Measurements from ENCODE around the gene HMCN1.
"Not testable (repeated sequence)": the region's sequence is repeated elsewhere in the genome, so short reads cannot be mapped to it uniquely, and the experiment has no call there.

HMCN1 gene

DNA sequence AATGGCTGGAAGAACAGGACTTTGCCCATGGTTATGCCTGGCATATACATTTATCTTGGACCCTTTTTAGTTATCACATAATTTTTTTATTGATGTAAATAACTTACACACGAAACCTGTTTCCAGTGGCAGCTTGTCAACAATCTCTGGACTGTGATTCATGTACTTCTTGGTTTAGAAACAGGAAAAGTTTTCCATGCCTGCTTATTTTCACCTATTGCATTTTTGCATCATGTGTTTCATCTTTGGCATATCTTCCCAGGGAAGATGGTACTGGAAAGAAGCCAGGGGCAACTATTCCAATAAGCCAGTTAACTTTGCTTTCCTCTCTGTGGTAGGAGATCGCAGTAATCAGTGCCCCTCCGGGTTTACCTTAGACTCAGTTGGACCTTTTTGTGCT is 430.6 kb downstream of the HMCN1 start:
- DNase-seq, result no peak

DNA sequence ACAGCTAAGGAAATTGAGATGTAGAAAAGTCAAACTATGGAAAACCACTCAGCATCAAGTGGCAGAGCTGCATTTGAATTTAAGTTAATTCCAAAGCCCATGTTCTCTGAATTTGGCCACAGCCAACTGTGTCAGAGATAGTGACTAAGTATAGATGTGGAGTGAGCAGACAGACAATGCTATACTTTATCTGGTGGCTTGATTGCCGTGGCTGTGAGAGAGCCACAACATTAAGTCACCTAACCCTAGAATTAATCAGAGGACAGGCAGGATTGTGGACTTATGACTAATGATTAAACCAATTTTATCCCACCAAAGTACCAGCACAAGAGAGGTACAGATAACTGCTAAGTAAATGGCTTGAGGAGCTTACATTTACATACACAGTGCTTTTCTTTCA is 431.1 kb downstream of the HMCN1 start:
- DNase-seq, result no peak

DNA sequence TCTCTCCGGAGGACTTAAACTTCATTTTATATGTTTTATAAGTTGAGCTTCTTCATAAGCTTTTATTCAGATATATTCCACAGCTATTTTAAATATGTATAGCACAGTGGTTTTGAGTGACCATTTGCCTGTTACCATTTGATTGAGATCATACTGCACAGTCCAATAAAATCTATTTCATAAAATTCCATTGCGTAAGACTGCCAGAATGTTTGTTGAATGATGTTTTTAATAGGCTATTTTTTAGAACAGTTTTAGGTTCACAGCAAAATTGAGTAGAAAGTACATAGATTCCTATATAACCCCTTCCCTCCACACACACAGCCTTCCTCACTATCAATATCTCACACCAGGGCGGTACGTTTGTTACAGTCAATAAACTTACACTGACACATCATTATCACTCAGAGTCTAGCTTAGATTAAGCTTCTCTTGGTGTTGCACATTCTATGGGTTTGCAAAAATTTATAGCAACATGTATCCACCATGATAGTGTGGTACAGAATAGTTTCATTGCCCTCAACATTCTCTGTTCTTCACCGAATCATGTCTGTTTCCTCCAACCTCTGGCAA is 433.0 kb downstream of the HMCN1 start:
- no peak for DNase-seq

DNA sequence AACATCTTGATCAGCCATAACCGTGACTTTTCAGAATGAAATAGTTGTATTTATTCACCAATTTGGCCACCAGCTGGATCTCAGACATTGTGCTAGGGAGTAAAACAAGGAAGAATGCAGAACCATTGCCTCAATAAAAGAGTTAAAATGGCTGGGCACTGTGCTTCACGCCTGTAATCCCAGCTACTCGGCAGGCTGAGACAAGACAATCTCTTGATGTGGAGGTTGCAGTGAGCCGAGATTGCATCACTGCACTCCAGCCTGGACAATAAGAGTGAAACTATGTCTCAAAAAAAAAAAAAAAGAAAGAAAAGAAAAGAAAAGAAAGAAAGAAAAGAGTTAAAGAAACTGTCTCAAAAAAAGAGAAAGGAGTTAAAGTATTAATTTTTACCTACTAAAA is 441.4 kb downstream of the HMCN1 start:
- DNase-seq, result no peak

DNA sequence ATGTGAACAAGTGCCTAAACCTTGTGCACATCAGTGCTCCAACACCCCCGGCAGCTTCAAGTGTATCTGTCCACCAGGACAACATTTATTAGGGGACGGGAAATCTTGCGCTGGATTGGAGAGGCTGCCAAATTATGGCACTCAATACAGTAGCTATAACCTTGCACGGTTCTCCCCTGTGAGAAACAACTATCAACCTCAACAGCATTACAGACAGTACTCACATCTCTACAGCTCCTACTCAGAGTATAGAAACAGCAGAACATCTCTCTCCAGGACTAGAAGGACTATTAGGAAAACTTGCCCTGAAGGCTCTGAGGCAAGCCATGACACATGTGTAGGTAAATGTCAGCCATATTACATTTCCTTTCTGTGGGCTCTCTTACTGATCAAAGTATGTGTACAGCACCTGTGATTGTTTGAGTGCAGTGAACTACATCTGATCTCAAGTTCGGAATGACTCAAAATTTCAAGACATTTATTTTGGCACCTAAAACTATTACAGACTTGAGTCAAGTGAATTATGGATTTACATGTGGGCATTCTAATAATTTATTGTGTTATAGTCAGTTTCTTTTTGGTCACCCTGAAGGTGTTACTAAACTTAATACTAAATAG is 444.3 kb downstream of the HMCN1 start:
- DNase-seq, result no peak

DNA sequence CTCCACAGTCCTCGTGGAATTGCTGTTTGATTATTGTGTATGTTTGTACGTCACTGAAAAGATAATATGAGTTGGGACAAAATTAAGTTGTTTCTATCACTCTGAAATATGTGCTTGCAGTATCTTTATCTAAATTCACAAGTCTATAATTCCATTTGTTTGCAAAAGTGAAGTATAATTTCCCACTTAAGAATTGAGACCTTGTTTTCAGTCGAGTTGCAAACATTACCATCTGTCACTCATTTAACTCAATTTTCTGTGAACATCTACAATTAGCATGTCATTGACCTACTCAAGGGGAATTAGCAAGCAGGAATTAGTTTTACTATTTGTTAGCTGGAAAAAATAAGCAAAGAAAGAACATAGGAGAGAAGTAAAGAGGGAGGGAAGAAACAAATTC is 445.0 kb downstream of the HMCN1 start:
- no peak for DNase-seq

DNA sequence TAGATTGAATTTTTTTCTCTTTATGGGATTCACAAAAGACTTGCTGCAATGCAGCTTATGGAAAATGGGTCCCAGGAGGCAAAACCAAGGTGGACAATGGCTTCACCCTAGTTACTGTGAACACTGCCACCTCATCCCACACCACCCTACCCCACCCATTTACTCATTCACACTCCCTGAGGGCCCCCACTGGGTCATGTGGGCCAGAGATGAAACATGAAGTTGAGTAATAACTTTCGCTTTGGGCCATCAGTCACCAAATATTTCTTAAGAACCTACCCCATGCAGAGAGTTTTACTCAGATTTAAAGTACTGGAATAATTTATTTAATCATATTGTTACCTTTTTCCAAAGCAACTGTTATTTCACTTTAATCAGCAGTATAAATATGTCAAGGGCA is 449.0 kb downstream of the HMCN1 start:
- no peak for DNase-seq

DNA sequence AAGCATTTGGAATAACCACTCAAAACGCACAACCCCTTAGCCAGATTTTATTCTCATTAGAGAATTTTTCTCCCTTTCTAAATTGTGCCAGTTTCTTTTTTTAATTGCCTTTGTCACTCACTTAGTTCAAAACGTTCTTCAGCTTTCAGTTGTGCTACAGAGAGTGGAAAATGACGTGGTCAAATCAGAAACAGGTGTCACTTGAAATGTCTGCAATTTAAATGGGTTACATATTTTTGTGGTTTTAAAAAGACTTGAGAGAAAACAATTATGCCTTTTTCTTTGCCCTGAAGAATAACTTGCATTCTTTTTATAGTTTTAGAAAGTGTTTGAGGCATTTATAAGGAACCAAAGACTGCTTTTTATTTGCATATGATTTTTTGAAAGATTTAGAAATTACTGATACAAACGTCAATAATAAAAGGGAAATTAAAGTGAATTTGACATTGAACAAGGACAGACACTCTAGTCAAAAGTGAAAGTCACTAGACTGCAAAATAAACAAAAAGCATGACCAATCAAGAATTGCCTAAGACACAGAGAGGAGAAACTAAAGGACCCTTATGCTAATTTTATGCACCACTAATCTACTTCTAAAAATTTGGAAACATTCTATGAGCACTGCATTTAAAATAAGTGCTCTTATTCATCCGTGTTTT is 449.9 kb downstream of the HMCN1 start:
- DNase-seq, result no peak

DNA sequence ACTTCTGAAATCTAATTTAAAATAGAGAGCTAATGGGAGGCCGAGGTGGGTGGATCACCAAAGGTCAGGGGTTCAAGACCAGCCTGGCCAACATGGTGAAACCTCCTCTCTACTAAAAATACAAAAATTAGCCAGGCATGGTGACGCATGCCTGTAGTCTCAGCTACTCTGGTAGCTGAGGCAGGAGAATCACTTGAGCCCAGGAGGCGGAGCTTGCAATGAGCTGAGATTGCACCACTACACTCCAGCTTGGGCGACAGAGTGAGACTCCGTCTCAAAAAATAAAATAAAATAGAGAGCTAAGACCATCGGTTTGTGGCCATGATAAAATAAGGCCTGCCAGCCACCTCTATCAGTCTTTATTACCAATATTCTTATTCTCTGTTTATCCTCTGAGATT is 452.1 kb downstream of the HMCN1 start:
- not testable (repeated sequence) for DNase-seq

DNA sequence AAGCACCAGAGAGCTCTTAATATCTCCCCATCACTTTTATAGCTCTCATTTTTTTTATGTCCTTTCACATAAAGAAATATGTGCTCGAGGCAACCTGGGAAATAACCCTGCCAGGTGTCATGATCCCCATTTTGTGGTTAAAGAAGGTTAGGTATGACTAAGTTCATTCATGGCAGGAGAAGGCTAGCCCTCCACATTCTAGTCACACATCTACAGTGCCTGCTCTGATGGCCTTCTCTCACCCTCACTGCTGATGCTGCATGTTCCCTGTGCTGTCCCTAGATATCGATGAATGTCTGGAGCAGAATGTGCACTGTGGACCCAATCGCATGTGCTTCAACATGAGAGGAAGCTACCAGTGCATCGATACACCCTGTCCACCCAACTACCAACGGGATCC is 453.4 kb downstream of the HMCN1 start:
- no peak for DNase-seq

DNA sequence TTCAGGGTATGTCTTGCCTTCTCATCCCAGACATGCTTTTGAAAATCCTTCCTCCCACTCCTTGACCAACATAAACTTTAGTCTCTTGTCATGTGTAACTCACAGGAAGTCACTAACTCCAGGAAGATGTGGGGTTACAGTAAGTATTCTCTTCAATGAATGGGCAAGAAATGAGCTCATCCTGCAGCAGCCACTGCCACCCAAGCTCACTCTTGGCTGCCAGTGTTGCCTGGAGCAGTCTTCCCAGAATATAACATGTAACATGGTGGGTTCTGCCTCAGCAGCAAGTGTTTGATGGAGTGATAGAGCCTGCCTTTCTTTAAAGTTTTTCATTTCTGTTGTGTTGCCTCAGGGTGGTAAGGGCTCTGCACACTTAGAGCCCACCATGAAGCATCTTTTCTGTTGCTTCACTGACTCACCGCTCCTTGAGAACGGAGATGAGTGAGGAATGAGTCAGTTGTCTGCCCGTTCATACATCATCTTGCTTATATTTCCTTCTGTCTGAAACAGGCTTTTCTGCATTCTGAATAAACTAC is 453.9 kb downstream of the HMCN1 start:
- DNase-seq, result no peak

DNA sequence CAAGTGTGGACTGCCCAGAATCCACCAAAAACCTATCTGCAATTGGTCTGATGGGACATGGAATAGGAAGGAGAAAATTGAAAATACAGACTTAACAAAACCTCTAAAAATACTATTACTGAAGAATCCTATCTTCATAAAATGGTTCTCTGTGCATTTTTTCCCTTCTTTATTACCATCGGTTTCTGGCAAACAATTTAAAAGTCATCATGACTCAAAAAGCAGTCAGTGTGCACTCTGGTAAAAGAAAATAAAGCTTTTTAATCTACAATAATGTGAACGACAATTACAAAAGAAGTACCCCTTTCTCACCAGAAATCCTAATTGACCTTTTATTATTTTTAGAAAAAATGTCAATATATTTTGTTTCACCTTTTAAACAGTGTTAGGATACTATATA is 454.5 kb downstream of the HMCN1 start:
- DNase-seq, result no peak

DNA sequence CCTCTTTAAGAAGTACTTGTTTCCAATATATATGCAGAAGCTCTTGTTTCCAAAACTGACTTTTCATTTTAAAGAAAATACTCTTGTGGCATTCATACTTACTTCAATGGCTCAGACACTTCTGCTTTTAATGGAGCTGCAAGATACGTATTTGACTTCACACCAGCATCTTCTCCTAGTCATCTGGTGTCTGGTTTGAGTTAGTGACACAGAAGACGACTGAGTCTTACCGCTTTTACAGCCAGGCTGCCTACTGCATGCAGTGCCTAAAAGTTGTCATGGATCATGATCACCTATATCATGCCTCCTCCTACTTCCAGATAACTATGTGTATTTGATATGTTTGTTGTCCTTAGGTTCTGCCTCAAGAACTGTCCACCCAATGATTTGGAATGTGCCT is 455.0 kb downstream of the HMCN1 start:
- DNase-seq, result no peak

DNA sequence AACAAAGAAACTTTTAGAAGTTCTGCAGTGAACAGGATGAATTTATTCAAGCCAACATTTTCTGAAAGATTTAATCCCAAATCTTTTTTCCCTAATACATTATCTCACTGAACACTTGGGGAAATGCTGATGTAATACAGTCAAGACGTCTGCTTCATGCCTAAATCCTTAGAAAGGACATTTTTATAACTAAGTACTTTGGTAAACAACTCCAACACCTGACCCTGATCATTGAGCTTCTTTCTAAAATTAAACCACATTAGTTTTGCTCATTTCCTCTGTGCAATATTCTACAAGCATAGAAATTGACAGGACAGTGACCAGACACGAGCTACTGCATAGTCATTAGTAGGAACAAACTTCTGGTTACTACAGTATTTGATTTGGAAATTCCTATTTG is 457.3 kb downstream of the HMCN1 start:
- no peak for DNase-seq

DNA sequence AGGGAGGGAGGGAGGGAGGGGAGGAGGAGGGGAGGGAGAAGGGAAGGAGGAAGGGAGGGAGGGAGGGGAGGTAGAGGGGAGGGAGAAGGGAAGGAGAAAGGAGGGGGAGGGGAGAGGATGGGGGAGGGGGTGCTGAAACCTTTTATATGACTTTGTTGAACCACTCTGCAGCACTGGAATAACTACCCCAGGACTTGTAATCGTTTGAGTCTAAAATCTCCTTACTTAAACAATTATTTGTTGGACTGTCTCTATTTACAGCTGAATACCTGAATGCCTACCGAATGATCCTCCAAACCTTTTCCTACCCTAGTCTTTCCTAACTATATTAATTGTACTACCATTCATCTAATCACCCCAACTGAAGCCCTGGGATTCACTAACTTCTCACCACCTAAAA is 459.0 kb downstream of the HMCN1 start:
- no peak for DNase-seq

DNA sequence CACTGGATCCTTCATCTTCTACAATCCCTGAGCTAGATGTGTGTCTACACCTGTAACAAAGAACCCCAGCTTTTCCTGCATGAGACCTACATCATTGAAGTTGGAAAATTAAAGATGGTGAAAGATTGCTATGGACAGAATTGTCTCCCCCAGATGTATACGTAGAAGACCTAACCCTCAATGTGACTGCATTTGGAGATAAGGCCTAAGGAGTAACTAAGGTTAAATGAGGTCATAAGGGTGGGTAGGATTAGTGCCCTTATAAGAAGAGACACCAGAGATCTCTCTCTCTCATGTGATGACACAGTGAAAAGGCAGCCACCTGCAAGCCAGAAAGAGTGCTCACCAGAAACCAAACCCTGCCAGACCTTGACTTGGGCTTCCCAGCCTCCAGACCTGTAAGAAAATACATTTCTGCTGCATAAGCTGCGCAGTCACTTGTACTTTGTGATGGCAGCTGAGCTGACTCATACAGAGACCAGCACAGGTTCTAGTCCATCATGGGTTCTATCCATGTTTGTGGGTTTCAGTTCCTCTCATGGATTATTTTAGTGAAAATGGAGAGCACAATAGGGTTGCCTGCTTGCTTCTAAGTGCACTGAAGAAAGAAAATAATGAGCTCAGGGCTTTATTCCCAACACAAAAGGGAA is 460.0 kb downstream of the HMCN1 start:
- no peak for DNase-seq

DNA sequence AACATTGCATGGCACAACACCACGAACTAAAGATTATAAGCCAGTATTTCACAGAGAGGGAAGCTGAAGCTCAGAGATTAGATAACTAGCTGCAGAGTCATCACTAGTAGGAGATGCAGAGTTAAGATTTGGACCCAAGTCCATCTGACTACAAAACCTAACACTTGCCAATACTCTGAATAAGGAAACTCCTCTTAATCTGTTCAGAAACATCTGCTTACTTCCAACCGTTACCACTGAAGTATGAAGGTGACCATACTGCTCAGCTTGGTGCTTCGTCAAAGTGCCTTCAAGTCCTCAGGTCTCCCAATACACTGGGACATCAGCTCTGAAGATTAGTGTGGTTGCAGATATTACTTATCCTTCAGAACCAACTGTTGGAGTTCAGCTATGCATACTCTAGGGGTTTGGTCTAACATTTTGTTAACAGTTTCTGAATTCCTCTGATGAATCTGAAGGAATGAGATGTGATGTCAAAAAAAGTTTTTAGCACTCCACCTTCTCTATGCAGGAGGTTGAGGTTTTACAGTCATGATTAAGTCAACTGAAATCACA is 461.3 kb downstream of the HMCN1 start:
- DNase-seq, result no peak

DNA sequence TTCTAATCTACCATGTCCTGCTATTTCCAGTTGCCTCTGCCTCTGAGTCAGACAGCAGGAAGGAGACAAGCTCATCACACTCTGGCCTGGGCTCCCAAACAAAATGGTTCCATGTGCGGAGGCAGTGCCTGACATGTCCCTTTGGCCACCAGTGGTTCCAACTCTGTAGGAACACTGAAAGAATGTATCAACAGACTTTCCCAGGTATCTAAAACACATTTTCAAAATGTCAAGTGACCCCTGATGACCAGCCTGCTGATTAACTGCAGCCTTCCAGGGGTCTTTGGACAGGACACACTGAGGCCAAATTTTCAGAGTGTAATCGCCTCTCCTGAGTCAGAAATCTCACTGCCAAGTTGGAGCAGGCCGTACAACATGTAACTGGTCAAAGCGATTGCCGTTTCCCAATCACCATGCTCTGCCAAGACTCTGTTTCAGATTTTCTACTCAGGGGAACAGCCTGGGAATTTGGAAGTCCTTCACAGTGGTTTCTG is 468.1 kb downstream of the HMCN1 start:
- no peak for DNase-seq

DNA sequence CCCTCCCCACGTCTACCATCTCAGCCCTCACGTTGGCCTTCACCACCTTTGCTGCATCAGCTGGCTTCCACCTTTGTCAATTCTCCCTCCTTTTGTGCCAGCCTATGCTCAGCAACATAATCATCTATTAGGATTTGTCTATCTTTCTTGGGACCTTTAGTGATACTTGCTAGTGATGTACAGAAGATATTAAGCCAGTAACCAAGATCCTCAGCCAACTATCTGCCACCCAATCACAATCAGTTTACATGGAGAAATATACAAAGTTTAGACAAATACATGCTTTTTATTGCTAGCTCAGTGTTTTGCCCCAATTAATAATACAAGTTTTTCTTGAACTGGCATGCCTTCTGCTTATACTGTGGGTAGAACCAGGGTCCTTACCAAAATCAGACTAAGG is 468.6 kb downstream of the HMCN1 start:
- no peak for DNase-seq

DNA sequence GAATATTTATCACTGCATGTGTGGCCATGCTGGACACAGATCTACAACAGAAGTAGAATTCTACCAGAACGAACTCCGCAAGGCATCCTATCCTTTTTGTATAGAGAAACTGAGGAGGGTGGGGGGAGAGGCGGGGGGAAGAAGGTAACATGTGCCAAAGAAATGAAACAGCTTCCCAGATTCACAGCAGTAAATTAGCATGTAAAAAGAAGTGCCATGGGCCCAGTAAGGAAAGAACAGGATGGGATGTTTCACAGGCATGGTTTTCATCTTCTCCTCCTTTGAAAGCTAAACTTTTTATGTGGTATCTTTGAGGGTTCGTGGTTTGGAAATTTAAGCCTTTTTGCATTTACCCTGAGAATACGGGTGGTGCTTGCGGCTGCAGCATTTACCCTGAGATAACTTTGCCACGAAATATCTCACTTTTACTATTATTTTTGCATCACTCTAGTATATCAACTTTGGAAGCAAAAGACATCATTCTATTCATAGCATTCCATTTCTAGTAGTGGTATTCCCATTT is 471.9 kb downstream of the HMCN1 start:
- DNase-seq, result no peak

DNA sequence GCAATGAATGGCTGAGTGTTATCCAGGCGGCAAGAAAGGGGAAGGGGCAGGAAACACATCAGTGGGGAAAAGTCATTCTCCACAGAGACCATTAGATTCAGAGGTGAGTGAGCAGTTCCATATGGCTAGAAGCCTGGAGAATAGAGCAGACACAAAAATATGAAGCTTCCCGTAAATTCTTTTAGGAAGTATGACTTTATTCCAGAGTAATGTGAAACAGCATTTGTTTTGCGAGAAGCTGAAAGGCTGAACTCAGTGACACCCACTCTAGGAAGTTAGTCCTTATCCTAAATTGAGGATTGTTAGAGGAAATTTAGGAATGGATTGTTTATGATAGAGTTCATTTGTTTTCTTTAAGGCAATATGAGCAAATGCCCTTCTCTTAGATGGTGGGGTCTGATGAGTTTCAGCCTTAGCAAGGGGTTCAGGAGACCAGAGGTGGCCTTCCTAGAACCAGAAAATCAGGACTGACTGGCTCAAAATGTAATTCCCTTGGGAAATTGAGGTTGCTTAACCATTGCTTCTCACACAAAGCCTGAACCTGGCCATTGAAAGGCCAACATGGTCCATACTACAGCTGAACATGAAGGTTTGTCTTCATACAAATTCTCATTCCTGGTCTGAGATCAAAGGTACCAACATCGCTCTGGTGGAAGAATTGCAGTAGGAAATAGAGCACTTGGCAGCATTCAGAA is 473.3 kb downstream of the HMCN1 start:
- DNase-seq, result no peak

DNA sequence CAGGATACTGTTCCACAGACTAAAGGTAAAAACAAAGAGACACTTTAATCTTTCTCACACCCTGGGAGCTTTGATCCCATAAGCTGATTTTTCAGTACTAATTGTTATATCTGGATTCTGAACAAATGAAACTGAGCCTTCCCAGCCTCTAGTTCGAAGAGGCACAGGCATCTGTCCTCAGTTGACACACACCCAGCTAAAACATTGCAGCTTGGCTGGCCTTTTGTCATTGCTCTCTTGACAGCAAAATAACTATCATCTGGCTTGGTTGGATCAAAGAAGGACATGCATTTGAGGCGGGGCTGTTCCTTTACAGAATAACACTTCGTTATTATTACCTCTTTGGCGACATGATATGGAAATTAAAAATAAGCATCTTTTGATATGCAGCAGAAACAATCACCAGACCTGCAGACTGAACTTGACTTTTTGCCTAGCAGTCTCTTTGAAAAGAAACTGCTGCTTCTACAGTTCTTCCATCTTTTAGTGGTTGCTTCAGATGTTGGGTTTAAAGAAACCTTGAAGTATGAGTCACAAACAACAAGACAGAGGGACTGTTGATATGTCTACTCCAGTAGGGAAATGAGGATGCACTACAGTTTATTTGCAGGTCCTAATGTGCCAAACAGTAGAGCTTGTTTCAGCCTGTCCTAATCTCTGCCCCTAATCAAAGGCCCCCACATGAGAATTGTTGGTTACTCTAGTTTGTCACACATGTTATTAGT is 474.4 kb downstream of the HMCN1 start:
- no peak for DNase-seq
